Astrocyte of the spinal cord (primary cell): ENCODE data around the gene IQGAP3.
"Not testable (repeated sequence)": the region's sequence is repeated elsewhere in the genome, so short reads cannot be mapped to it uniquely, and the experiment has no call there.

ENCODE experiments used
- DNase-seq: peaks from one replicate; pipeline ENCODE4 v3.0.0; 2011; ENCODE audit warnings: low read depth, low spot score
- H3K4me3 ChIP-seq: 2 replicates; pipeline ENCODE4 v1.5.1; 2011; ENCODE audit warnings: low read depth, mild to moderate bottlenecking, low read length, moderate library complexity
- in situ Hi-C: cut with HindIII; loops from 2 replicates; pipeline ENCODE4 v1.10.0; 2017; ENCODE audit warnings: low sequenced_read_pairs
- TF ChIP-seq, protein P1 (sequence below): IDR thresholded peaks from 2 replicates; pipeline ENCODE4 v1.5.1; 2012; ENCODE audit warnings: low read depth, mild to moderate bottlenecking, low read length, inconsistent platforms

IQGAP3 gene

DNA sequence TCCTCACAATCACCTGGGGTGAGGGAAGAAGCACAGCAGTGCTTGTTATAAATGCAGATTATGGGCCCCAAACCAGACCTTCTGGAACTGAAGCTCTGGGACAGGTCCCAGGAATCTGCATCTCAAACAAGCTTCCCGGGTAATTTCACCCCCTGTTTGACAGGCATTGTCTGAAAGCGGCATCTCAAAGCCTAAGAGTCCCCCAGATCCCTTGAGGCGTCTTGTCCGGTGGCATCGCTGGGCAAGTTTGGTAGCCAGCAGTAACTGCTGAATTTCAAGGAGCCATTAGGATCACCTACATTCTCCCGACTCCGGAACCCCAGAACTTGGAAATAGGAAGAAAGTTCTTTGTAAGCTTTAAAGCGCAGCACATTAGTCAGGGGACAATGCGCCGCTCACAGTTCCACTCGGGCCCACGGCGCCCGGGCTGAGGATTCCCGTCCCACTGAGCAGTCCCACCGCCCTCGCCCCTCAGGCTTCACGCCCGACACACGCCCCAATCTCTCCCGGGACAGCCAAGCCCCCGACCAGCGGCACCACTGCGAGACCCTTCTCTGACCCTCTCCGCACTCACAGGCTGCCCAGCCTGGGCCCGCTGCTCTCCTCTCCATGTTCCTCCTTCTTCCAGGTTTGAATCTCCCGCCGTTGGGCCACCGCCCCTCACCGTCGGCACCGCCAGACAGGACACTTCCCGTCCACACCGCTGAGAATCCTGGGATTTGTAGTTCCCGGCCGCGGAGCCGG, at the start of gene IQGAP3:
Gene IQGAP3, minus strand, starts transcription at position 647 of the 744 bp plus-strand sequence. Its CDS starts 36 bp downstream, at position 611.
- in situ Hi-C loops, result no loop called here
- peak within 1 kb of the TSS; percentile 73 for H3K4me3 ChIP-seq
- DNase-seq, result peak; percentile 83
- TF ChIP-seq, protein P1, sequence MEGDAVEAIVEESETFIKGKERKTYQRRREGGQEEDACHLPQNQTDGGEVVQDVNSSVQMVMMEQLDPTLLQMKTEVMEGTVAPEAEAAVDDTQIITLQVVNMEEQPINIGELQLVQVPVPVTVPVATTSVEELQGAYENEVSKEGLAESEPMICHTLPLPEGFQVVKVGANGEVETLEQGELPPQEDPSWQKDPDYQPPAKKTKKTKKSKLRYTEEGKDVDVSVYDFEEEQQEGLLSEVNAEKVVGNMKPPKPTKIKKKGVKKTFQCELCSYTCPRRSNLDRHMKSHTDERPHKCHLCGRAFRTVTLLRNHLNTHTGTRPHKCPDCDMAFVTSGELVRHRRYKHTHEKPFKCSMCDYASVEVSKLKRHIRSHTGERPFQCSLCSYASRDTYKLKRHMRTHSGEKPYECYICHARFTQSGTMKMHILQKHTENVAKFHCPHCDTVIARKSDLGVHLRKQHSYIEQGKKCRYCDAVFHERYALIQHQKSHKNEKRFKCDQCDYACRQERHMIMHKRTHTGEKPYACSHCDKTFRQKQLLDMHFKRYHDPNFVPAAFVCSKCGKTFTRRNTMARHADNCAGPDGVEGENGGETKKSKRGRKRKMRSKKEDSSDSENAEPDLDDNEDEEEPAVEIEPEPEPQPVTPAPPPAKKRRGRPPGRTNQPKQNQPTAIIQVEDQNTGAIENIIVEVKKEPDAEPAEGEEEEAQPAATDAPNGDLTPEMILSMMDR, result no peak

DNA sequence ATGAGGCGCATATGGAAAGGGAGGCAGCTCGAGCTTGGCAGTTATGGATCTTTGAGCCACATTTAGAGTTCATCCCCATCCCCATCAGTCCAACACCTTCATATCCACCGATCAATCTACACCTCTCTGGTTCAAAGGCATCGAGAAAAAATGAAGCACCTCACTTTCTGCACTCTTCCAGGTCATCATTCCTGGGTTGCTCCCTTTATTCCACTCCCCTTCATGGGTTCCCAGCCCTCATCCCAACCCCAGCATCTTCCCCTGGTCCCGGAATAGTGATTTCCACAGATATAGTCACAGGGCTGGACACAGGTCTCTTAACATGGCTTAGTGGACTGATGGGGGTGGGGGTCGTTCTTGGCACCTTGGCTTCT, 47.2 kb upstream of the IQGAP3 start:
- no peak overlapping the region for H3K4me3 ChIP-seq
- no peak for DNase-seq
- in situ Hi-C loops, result no loop called here
- TF ChIP-seq, protein P1, result no peak

DNA sequence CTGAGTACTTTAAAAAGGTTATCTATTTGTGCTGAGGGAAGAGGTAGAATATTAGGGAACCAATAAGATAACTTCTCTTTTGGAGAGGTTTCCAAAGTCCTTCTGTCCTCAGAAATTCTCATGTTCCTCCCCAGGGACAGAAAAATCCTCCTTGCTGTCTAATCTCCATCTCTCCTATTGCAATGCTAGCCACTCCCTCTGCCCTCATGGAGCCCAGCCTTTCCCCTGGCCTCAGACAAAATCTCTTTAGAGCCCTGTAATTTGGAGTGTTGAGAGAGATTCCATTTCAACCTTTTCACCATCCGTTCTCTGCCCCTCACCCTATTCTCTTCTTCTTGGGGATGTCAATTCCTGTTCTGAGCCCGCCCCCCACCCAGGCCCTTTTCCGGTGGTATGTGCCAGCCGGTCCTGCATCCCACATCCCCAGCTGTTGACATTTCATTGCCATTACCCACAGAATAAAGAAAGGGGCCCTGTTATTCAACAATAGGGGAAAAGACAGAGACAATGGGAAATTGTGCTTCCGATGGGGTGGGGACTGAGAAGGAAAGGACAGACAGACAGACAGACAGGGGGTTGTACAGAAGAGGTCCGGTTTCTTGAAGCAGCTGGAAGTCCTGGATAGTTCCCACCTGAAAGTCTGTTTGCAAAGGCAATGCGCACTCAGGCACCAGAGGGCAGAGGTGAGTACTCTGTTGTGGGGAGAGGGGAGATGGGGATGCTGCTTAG, 46.7 kb upstream of the IQGAP3 start, which contains the start of gene HAPLN2:
Gene HAPLN2, plus strand, starts transcription at position 563 of the 729 bp plus-strand sequence. CDS start 4,076 bp downstream, outside the sequence.
- in situ Hi-C loops, result no loop called here
- no peak within 1 kb of the TSS for H3K4me3 ChIP-seq
- TF ChIP-seq, protein P1, result peak; percentile 54
- no peak for DNase-seq

DNA sequence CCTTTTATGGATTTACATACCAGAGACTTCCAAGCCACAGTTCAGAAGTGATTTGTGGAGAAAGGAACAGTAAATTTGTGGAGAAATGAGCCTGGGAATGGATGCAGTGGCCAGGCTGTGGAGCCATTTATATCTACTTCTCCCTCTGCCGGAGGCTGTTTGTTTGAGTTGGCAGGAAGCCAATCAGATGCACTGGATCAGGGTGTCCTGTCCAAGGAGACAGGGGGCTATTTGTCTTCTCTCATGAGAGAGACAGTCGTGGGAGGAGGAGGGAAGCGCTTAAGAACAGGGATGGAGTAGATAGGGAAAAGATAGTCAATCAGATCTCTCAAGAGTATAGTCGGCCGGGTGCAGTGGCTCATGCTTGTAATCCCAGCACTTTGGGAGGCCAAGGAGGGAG, 44.1 kb upstream of the IQGAP3 start:
- TF ChIP-seq, protein P1, result no peak
- in situ Hi-C loops, result no loop called here
- DNase-seq, result peak; percentile 24
- H3K4me3 ChIP-seq, result no peak overlapping the region

- DNase-seq, result no peak
- H3K4me3 ChIP-seq, result no peak overlapping the region
- in situ Hi-C loops, result no loop called here
- TF ChIP-seq, protein P1, result no peak
Observed at GRCh38 chr1:156615946-156616345, 43.6 kb upstream of the IQGAP3 start.

DNA sequence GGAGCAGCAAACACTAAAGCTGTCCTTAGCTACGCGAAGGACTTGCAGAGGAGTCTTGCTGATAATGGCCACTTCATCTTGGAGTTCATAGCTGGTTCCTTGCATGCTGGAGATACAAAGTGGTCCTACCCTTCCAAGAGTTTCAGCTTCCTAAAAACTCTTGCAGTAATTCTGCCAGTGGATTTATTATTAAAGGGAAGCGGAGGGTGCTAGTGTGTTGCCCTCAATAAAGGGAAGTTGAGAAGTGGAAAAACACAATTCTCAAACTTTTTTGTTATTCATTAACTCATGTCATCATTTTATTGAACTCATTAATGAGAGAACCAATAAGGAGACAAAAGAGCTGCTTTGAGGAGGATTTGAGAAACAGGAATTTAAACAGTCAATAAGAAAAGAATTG, 40.3 kb upstream of the IQGAP3 start:
- TF ChIP-seq, protein P1, result no peak
- in situ Hi-C loops, result no loop called here
- no peak for DNase-seq
- no peak overlapping the region for H3K4me3 ChIP-seq

DNA sequence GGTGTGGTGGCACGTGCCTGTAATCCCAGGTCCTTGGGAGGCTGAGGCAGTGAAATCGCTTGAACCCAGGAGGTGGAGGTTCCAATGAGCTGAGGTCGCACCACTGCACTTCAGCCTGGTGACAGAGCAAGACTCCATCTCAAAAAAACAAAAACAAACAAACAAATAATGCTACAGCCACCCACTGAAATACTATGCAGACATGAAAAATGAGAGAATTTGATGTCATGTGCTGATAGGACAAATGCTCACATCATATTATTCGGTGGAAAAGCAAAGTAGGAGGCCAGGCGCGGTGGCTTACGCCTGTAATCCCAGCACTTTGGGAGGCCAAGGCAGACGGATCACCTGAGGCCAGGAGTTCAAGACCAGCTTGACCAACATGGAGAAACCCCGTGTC, 37.7 kb upstream of the IQGAP3 start:
- in situ Hi-C loops, H3K4me3 ChIP-seq, DNase-seq: not testable (repeated sequence)
